ENCODE measurements around the gene GUCA2A.

DNA sequence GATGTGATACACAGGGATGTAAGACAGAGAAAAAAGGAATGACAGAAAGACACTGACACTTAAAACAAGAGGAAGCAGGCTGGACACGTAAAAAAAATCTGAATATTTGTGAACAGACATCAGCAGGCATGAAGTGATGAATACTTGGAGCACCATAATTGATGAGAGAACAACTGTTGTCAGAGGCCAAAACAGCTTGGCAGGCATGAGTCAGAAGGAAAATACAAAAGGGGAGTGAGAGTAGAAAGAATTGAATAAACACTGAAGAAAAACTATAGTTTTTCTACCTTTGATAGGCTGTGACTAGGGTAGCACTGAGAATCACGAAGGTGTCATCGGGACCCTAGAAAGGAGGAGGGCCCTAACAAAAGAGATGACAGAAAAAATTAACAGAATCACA is 21.6 kb upstream of the GUCA2A start:
- TF ChIP-seq, protein P1, sequence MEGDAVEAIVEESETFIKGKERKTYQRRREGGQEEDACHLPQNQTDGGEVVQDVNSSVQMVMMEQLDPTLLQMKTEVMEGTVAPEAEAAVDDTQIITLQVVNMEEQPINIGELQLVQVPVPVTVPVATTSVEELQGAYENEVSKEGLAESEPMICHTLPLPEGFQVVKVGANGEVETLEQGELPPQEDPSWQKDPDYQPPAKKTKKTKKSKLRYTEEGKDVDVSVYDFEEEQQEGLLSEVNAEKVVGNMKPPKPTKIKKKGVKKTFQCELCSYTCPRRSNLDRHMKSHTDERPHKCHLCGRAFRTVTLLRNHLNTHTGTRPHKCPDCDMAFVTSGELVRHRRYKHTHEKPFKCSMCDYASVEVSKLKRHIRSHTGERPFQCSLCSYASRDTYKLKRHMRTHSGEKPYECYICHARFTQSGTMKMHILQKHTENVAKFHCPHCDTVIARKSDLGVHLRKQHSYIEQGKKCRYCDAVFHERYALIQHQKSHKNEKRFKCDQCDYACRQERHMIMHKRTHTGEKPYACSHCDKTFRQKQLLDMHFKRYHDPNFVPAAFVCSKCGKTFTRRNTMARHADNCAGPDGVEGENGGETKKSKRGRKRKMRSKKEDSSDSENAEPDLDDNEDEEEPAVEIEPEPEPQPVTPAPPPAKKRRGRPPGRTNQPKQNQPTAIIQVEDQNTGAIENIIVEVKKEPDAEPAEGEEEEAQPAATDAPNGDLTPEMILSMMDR (IDR thresholded peaks at IDR 0.05; ENCODE audit: low read depth, low read length): no peak
- no peak for TF ChIP-seq POLR2A (IDR thresholded peaks at IDR 0.05; ENCODE audit: extremely low read depth, insufficient read length)
- TF ChIP-seq MYC (IDR thresholded peaks at IDR 0.05; ENCODE audit: low read depth, low read length): no peak
- TF ChIP-seq, protein P2, sequence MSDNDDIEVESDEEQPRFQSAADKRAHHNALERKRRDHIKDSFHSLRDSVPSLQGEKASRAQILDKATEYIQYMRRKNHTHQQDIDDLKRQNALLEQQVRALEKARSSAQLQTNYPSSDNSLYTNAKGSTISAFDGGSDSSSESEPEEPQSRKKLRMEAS (IDR thresholded peaks at IDR 0.05; ENCODE audit: low read depth, low read length): no peak

Measured in NB4 (cell line).